ENCODE data around the gene CASK.

GRCh38 chrX:41608244-41608643, 315.1 kb downstream of the CASK start:
- no peak for TF ChIP-seq PATZ1 (CRISPR knock-in tag; IDR thresholded peaks at IDR 0.05; ENCODE audit: borderline replicate concordance)
- TF ChIP-seq ARNTL (CRISPR knock-in tag; IDR thresholded peaks at IDR 0.05; ENCODE audit: borderline replicate concordance, low read depth) = no peak
- no peak for TF ChIP-seq CREB5 (CRISPR knock-in tag; IDR thresholded peaks at IDR 0.05; ENCODE audit: low read depth)

Data from SK-N-SH treated with all-trans-retinoic acid at 6 μM for 48 hours (cell line).